ENCODE results near the gene ALDOA.

- no peak for TF ChIP-seq NFYB (IDR thresholded peaks at IDR 0.05; ENCODE audit: insufficient read depth, low read depth, low read length)
- no peak for TF ChIP-seq REST (IDR thresholded peaks at IDR 0.05; ENCODE audit: low read depth, low read length)
- no peak for TF ChIP-seq MAX (IDR thresholded peaks at IDR 0.05; ENCODE audit: low read depth, low read length)
- TF ChIP-seq JUND (IDR thresholded peaks at IDR 0.05; ENCODE audit: low read depth, low read length) = no peak
- TF ChIP-seq BHLHE40 (IDR thresholded peaks at IDR 0.05; ENCODE audit: borderline replicate concordance in 1 of 2, low read depth in 2 of 2, low read length in 1 of 2) = no peak
- TF ChIP-seq PML (IDR thresholded peaks at IDR 0.05; ENCODE audit: low read length) = no peak
- TF ChIP-seq BCLAF1 (IDR thresholded peaks at IDR 0.05) = no peak
- no peak for TF ChIP-seq RAD21 (IDR thresholded peaks at IDR 0.05; ENCODE audit: insufficient read depth, low read depth, low read length)
- TF ChIP-seq CBFB (IDR thresholded peaks at IDR 0.05; ENCODE audit: low read depth) = no peak
- TF ChIP-seq CTCF (IDR thresholded peaks at IDR 0.05 in 2 of 3, conservative IDR thresholded peaks at IDR 0.05 in 1 of 3; ENCODE audit: control insufficient read depth in 2 of 3, extremely low read depth in 1 of 3, insufficient read depth in 1 of 3, low read depth in 3 of 3, low read length in 3 of 3) = no peak
- no peak for TF ChIP-seq SRF (IDR thresholded peaks at IDR 0.05; ENCODE audit: low read depth in 2 of 2, low read length in 2 of 2)
- TF ChIP-seq SIN3A (IDR thresholded peaks at IDR 0.05; ENCODE audit: low read depth, low read length) = no peak
- TF ChIP-seq DPF2 (IDR thresholded peaks at IDR 0.05) = no peak
- no peak for TF ChIP-seq ZBED1 (IDR thresholded peaks at IDR 0.05; ENCODE audit: borderline replicate concordance)
These were observed 40.4 kb upstream of the ALDOA start for GRCh38 chr16:30025156-30025555.

All from GM12878 (cell line).